ENCODE results near the gene JAKMIP1. TPM values are rescaled to one million over a fixed set of nuclear protein-coding genes. Genes with fewer than 3 reads are reported as not detected.

Gene JAKMIP1
- total RNA-seq, 2 donors from 2014 or later = 0.10 to 0.21 TPM

DNA sequence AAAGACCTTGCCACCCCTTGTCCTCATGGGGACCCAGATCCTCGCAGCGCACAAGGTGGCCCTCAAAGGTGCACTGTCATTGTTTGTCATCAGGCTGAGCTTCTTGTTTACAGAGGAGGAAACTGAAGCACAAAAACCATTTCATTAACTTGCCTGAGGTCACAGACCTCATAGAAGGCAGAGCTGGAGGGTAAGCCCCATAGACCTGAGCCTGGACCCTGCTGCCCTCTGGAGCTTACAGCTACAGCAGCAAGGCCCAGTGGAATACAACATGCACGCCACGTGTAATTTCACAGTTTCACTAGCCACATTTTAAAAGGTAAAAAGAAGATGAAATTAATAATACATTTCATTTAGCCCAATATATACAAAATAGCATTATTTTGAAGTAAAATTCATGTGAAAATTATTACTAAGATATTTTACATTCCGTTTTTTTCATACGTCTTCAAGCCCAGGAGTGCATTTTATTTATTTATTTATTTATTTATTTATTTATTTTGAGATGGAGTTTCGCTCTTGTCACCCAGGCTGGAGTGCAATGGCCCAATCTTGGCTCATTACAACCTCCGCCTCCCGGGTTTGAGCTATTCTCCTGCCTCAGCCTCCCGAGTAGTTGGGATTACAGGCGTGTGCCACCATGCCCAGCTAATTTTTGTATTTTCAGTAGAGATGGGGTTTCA, 8.8 kb downstream of the JAKMIP1 start:
- ATAC-seq (no peak), DNase-seq (no peak)
- intact Hi-C loops (cut with DNase I) = no loop called here

GRCh38 chr4:6190486-6190885, 9.9 kb downstream of the JAKMIP1 start:
- intact Hi-C loops (cut with DNase I) = no loop called here
- ATAC-seq (no peak), DNase-seq (no peak)

DNA sequence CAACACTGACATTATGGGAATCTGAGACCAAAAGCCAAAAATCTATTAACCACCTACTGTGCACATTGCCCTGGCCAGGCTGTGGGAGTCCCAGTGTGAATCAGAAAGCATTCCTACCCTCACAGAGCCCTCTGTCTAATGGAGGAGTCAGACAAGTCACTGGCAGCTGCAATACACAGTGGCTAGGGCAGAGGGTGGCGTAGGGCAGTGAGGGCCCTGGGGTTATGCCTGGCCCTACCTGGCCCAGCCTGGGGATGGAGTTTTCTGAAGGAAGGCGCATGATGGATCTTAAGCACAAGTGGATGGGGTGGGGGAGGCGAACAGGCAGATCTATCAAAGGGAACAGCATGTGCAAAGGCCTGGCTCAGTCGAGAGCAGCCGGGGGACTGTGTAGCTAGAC, 10.8 kb downstream of the JAKMIP1 start:
- no peak for ATAC-seq

DNA sequence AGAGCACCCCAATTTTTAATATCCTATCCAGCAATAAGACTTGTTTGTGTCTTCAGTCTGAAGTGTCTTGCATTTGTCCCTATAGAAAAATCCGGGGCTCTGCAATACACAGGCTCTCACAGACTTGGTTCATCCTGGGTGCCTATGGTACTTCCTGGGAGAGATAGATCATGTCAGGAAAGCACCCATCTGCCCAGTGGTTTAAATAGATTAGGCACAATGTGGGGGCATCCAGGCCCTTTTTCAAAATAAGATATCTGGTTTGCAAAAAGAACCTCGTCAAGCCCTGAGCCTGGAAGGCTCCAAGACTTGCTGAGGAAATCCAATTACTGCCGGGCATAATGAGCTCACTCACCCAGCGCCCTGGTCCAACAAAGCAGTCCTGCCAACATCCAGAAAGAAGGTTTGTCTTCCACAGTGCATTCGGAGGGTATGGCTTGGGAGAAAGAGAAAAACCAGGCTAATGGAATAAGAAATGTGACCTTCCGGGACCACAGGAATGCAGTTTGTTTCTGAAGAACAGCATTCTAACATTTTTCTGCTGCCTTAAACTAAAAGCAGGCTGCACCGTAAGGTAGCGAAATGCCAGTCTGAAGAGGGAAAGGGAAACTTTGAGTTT, 11.6 kb downstream of the JAKMIP1 start:
- ATAC-seq (no peak), DNase-seq (no peak)
- intact Hi-C loops (cut with DNase I) = no loop called here

More for the DNA sequence above, 10.8 kb downstream of the JAKMIP1 start:
- DNase-seq = no peak
- intact Hi-C loops (cut with DNase I) = no loop called here

GRCh38 chr4:6184169-6184568, 16.2 kb downstream of the JAKMIP1 start:
- DNase-seq (no peak), ATAC-seq (no peak)
- intact Hi-C loops (cut with DNase I) = no loop called here

GRCh38 chr4:6183740-6184139, 16.6 kb downstream of the JAKMIP1 start:
- intact Hi-C loops (cut with DNase I) = no loop called here
- ATAC-seq (no peak), DNase-seq (no peak)

- DNase-seq = no peak
- intact Hi-C loops (cut with DNase I) = no loop called here
- no peak for ATAC-seq
Observed at GRCh38 chr4:6182376-6183280, 17.7 kb downstream of the JAKMIP1 start.

GRCh38 chr4:6180841-6181631, 19.3 kb downstream of the JAKMIP1 start:
- ATAC-seq (no peak), DNase-seq (no peak)
- intact Hi-C loops (cut with DNase I) = no loop called here

- DNase-seq = no peak
- ATAC-seq = no peak
- intact Hi-C loops (cut with DNase I) = no loop called here
Observed at GRCh38 chr4:6179362-6179761, 21.0 kb downstream of the JAKMIP1 start.

GRCh38 chr4:6178757-6179156, 21.6 kb downstream of the JAKMIP1 start:
- DNase-seq = no peak
- ATAC-seq = no peak
- intact Hi-C loops (cut with DNase I) = no loop called here

DNA sequence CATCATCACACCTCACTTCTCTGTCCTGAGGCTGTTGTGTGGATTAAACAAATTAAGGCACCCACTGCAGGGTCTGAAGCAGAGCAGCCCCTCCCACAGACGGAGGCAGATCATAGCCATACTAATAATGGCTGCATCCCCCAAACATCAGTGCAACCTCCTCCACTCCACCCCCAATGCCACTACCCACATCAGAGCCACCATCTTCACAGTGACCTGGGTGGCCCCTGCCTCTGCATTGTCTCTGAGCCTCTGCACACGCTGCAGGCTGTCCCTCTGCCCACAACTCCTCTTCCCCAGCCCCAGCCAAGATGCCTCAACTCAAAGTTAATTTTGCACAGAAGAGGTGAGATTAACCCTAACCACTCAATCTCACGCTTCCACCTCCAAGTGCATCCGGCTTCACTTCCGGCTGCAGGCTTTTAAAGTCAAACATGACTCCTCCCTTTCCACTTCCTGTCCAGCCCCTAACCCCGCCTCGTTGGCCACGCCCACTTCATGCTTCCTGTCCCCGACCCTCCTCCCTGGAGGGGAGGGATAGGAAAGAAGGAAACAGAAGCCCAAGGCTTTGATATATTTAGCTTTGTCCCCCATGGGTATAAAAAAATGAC, 22.7 kb downstream of the JAKMIP1 start:
- ATAC-seq (no peak), DNase-seq (no peak)
- intact Hi-C loops (cut with DNase I) = no loop called here

- no peak for DNase-seq
- intact Hi-C loops (cut with DNase I) = no loop called here
- no peak for ATAC-seq
Observed at GRCh38 chr4:6175426-6175825, 24.9 kb downstream of the JAKMIP1 start.

DNA sequence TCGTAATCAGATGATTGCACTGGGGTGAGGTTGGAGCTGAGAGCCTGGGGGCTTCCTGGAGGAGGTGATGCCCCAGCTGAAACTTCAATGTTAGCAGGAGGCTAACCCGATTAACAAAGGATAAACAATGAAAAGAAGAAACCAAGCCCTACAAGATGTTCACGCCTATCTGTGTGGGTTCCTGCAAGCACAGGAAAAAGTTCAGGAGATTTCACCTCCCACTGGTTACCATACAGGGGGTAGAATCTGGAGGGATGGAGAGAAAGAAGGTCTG, 27.5 kb downstream of the JAKMIP1 start:
- DNase-seq = no peak
- no peak for ATAC-seq
- intact Hi-C loops (cut with DNase I) = no loop called here

DNA sequence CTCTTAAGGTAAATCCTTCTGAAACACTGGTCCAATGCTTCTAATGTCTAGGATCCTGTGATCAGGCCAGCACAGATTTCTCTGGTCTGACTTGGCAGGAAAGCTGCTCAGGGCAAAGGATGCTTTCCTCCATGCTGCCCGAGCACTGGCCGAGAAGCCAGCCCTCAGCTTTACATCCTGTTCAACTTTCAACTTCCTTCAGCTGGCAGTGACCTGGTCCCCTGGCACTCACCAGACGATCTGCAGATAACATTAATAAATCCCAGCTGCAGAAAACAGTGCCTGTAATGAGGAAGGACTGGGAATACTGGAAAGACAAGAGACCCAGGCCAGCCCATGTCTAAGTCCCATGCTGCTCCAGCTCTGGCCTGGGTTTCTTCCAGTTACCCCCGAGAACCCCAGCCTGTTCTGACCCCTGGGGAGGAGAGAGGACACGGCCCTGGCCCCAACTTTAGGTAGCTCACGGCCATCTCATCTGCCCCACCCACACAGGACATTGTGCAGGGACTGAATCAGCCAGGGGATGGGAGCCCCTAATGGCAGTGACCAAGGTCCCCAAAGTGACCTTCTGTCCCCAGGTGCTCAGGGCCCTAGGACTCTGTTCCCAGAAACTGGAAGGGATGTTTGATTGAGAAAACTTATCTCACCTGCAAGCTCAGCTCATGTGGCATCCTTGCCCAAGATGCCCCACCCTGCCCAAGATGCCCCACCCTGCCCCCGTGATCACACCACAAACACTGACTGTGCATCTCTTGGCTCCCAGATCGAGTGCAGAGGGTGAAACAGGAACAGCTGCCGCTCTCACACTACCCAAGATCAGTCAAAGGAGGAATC, 28.0 kb downstream of the JAKMIP1 start:
- ATAC-seq (no peak), DNase-seq (no peak)
- intact Hi-C loops (cut with DNase I) = no loop called here

- ATAC-seq (no peak), DNase-seq (no peak)
- intact Hi-C loops (cut with DNase I) = no loop called here
Observed at GRCh38 chr4:6169239-6169638, 31.1 kb downstream of the JAKMIP1 start.

DNA sequence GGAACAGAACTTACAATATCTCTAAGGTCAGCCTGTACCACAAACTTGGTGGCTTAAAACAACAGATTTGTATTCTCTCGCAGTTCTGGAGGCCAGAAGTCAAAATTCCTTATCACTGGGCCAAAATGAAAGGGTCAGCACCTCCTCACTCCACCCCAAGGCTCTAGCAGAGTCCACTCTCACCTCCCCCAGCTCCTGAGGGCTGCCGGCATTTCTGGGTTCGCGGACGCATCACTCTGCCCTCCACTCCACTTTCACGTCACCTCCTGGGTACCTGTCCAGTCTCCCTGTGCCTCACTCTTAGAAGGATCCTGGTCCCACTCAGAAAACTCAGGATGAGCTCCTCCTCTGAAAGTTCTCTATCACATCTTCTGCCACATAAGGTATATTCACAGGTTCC, 34.6 kb downstream of the JAKMIP1 start:
- intact Hi-C loops (cut with DNase I) = no loop called here
- no peak for ATAC-seq
- DNase-seq = no peak

DNA sequence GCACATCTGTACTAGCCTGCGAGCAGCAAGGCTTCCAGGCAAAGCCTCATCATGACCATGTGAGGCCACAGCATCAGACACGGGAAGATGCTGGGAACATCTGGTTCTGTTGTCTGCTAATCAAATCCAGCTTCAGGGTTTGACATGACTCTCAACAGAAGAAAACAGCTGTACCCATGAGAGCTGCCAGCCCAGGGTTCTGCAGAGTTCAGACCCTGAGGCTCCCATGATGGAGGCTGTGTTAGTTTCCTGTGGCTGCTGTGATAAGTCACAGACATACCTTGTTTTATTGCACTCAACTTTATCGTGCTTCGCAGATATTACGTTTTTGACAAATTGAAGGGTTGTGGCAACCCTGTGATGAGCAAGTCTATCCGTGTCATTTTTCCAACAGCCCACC, 37.5 kb downstream of the JAKMIP1 start:
- DNase-seq (no peak), ATAC-seq (no peak)
- intact Hi-C loops (cut with DNase I) = no loop called here

DNA sequence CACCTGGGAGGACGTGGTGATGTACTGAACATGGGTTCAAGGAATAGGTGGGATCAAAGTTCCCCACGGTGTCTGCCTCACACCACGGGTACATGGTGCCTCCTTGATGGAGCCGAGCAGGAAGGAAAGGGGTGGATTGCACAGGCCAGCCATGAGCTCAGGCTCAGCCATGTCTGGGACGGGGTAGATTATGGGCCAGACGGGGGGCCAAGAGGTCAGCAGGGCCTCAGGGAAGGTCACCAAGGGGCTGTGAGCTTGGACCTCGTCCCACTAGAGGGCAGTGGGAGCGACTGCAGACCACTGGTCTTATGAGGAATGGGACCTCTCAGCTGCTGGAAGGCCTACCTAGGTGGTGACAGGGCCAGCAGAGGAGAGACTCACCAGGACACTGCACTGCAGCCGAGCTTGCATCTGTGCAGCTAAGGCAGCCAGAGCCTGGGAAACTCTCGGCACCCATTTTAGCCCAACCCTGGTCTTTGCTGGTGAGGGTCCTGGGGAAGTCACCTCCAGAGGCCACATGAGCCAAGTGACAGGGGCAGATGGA, 38.4 kb downstream of the JAKMIP1 start:
- ATAC-seq (no peak), DNase-seq (no peak)
- intact Hi-C loops (cut with DNase I) = no loop called here

Data from left cardiac atrium (tissue), 4 donors.